GM21390 (cell line): ENCODE results near the gene SPPL2A.
"Not testable (repeated sequence)": the region's sequence is repeated elsewhere in the genome, so short reads cannot be mapped to it uniquely, and the experiment has no call there.

Source experiments
- ATAC-seq: cut with Tn5 transposase; IDR thresholded peaks from one replicate; pipeline ENCODE4 v1.9.1; 2021; ENCODE audit not compliant: unreplicated experiment

Gene SPPL2A

GRCh38 chr15:50765195-50765967 lies at the start of gene SPPL2A:
TSS of gene SPPL2A (minus strand) at chr15:50765706. CDS start at chr15:50765533, 173 bp downstream.
- peak; percentile 90 for ATAC-seq

- no peak for ATAC-seq
Measured at GRCh38 chr15:50814634-50815033, 49.1 kb upstream of the SPPL2A start.

GRCh38 chr15:50813865-50814264 lies 48.4 kb upstream of the SPPL2A start:
- ATAC-seq, result no peak

- ATAC-seq, result no peak
Measured at GRCh38 chr15:50813089-50813488, 47.6 kb upstream of the SPPL2A start.

- not testable (repeated sequence) for ATAC-seq
Measured at GRCh38 chr15:50812181-50812506, 46.6 kb upstream of the SPPL2A start.

- ATAC-seq, result not testable (repeated sequence)
Measured at GRCh38 chr15:50811461-50812180, 46.1 kb upstream of the SPPL2A start.

- ATAC-seq, result no peak
Measured at GRCh38 chr15:50810128-50810527, 44.6 kb upstream of the SPPL2A start.

- ATAC-seq, result no peak
Measured at GRCh38 chr15:50808728-50809127, 43.2 kb upstream of the SPPL2A start.

GRCh38 chr15:50803479-50804180 lies 38.1 kb upstream of the SPPL2A start:
- no peak for ATAC-seq

- peak; percentile 62 for ATAC-seq
Measured at GRCh38 chr15:50800715-50801114, 35.2 kb upstream of the SPPL2A start.

GRCh38 chr15:50798684-50799083 lies 33.2 kb upstream of the SPPL2A start:
- no peak for ATAC-seq

- no peak for ATAC-seq
Measured at GRCh38 chr15:50797926-50798325, 32.4 kb upstream of the SPPL2A start.

- ATAC-seq, result no peak
Measured at GRCh38 chr15:50791486-50791885, 26.0 kb upstream of the SPPL2A start.

- no peak for ATAC-seq
Measured at GRCh38 chr15:50790778-50791453, 25.4 kb upstream of the SPPL2A start.

GRCh38 chr15:50786871-50787270 lies 21.4 kb upstream of the SPPL2A start:
- ATAC-seq, result no peak

- no peak for ATAC-seq
Measured at GRCh38 chr15:50786438-50786837, 20.9 kb upstream of the SPPL2A start.

GRCh38 chr15:50783895-50784294 lies 18.4 kb upstream of the SPPL2A start:
- no peak for ATAC-seq

GRCh38 chr15:50783411-50783810 lies 17.9 kb upstream of the SPPL2A start:
- ATAC-seq, result no peak

GRCh38 chr15:50778086-50778485 lies 12.6 kb upstream of the SPPL2A start:
- no peak for ATAC-seq

GRCh38 chr15:50777042-50777441 lies 11.5 kb upstream of the SPPL2A start:
- ATAC-seq, result no peak

GRCh38 chr15:50774450-50774849 lies 8.9 kb upstream of the SPPL2A start:
- no peak for ATAC-seq
